Body of pancreas (tissue), 4 donors: ENCODE measurements around the gene TP53BP1.

Experiments used
- CTCF ChIP-seq, 7 experiments: fragments of 450-650 bp in 4 of 7; fragments of 200-600 bp in 3 of 7; sonication (generic) in 3 of 7; IDR thresholded peaks; one replicate each; pipeline ENCODE4 v1.5.1; 2016 to 2019; ENCODE audit warnings: antibody characterized with exemption in 7 of 7
- POLR2A ChIP-seq, 3 donors: fragments of 450-650 bp; IDR thresholded peaks; one replicate each; pipeline ENCODE4 v1.6.1; 2016; ENCODE audit warnings: antibody characterized with exemption in 3 of 3, mild to moderate bottlenecking in 2 of 3

GRCh38 chr15:43519196-43519595, 26.2 kb upstream of the TP53BP1 start:
- TF ChIP-seq POLR2A (IDR thresholded peaks at IDR 0.05) (no peak), CTCF (IDR thresholded peaks at IDR 0.05) (no peak)
